ENCODE results near the gene FADS2. TPM values are rescaled to one million over a fixed set of nuclear protein-coding genes. Genes with fewer than 3 reads are reported as not detected.
A peak's percentile ranks its signal among the peaks of the same experiment; 100 is the strongest.

The FADS2 gene
- total RNA-seq, 4 donors from 2014 or later: 17.6 to 40.0 (median 33.4) TPM

- Histone ChIP-seq H3K4me1 (no peaks in the 10 kb centered on the region), H3K27me3 (no peaks in the 10 kb centered on the region), H3K9me3 (no peaks in the 10 kb centered on the region), H3K36me3 (peaks cover 0 to 83% of the 10 kb centered on the region in 2 donors), H3K27ac (no peak overlapping the region), H3K4me3 (no peak overlapping the region)
- no peak for TF ChIP-seq CTCF (IDR thresholded peaks at IDR 0.05)
- 63 to 86% methylated on average over 4 to 8 of the region's 13 CpGs for WGBS, 2 donors (ENCODE audit: low coverage in 1 of 2)
- no peak for ATAC-seq
These were observed 44.2 kb upstream of the FADS2 start for GRCh38 chr11:61783717-61784505.

- no CpG with 5 or more reads among the region's 7 CpGs for WGBS, 2 donors (ENCODE audit: low coverage in 1 of 2)
- Histone ChIP-seq H3K4me1 (no peaks in the 10 kb centered on the region), H3K4me3 (no peak overlapping the region), H3K27me3 (no peaks in the 10 kb centered on the region), H3K27ac (no peak overlapping the region), H3K36me3 (peaks cover 0 to 83% of the 10 kb centered on the region in 2 donors), H3K9me3 (no peaks in the 10 kb centered on the region)
- TF ChIP-seq CTCF (IDR thresholded peaks at IDR 0.05): no peak
- TF ChIP-seq POLR2A (IDR thresholded peaks at IDR 0.05): no peak
- TF ChIP-seq POLR2AphosphoS5 (IDR thresholded peaks at IDR 0.05): no peak
- TF ChIP-seq EP300 (IDR thresholded peaks at IDR 0.05): no peak
- ATAC-seq: no peak
These were observed 43.6 kb upstream of the FADS2 start for GRCh38 chr11:61784506-61784805.

GRCh38 chr11:61785837-61786402 lies 42.2 kb upstream of the FADS2 start:
- peaks cover 0 to 91% of the 10 kb centered on the region in 2 donors for H3K36me3 ChIP-seq

GRCh38 chr11:61787928-61788491 lies 40.1 kb upstream of the FADS2 start:
- Histone ChIP-seq H3K36me3 (peaks cover 0 to 74% of the 10 kb centered on the region in 2 donors), H3K27ac (no peak overlapping the region), H3K4me1 (peaks cover 0 to 25% (median 12%) of the 10 kb centered on the region in 3 donors), H3K4me3 (no peak overlapping the region), H3K9me3 (no peaks in the 10 kb centered on the region), H3K27me3 (no peaks in the 10 kb centered on the region)
- 29 to 34% methylated on average over 5 to 7 of the region's 9 CpGs for WGBS, 2 donors (ENCODE audit: low coverage in 1 of 2)
- no peak for ATAC-seq
- TF ChIP-seq POLR2A (IDR thresholded peaks at IDR 0.05): no peak
- peak in 1 of 4 experiments; percentile 34 for TF ChIP-seq CTCF (IDR thresholded peaks at IDR 0.05)
- no peak for TF ChIP-seq POLR2AphosphoS5 (IDR thresholded peaks at IDR 0.05)
- no peak for TF ChIP-seq EP300 (IDR thresholded peaks at IDR 0.05)

More at GRCh38 chr11:61785837-61786402, 42.2 kb upstream of the FADS2 start:
- Histone ChIP-seq H3K4me3 (no peak overlapping the region), H3K27me3 (no peaks in the 10 kb centered on the region), H3K4me1 (peaks cover 0 to 13% (median 1%) of the 10 kb centered on the region in 3 donors), H3K9me3 (no peaks in the 10 kb centered on the region), H3K27ac (no peak overlapping the region)
- no peak for ATAC-seq
- WGBS, 2 donors (ENCODE audit: low coverage in 1 of 2): 80% methylated on average over 1 of the region's 11 CpGs; no CpG with 5 or more reads in 1 of the 2 donors
- TF ChIP-seq POLR2A (IDR thresholded peaks at IDR 0.05) (no peak), CTCF (IDR thresholded peaks at IDR 0.05) (no peak), EP300 (IDR thresholded peaks at IDR 0.05) (no peak), POLR2AphosphoS5 (IDR thresholded peaks at IDR 0.05) (no peak)
